Gastrocnemius medialis (tissue), 4 donors: ENCODE measurements around the gene STARD3.

Source experiments
- POLR2A ChIP-seq, 2 donors: fragments of 450-650 bp; IDR thresholded peaks; one replicate each; pipeline ENCODE4 v1.6.1; 2017; ENCODE audit warnings: antibody characterized with exemption in 2 of 2, mild to moderate bottlenecking in 2 of 2, moderate library complexity in 2 of 2
- TF ChIP-seq, protein P1 (sequence below), 5 experiments: fragments of 450-650 bp in 3 of 5; fragments of 200-600 bp in 2 of 5; sonication (generic) in 2 of 5; IDR thresholded peaks in 4 of 5; conservative IDR thresholded peaks in 1 of 5; 1 replicate in 4 of 5; 2 replicates in 1 of 5; pipeline ENCODE4 v1.5.1; 2016 to 2019; ENCODE audit warnings: antibody characterized with exemption in 5 of 5, mild to moderate bottlenecking in 3 of 5, moderate library complexity in 3 of 5

DNA sequence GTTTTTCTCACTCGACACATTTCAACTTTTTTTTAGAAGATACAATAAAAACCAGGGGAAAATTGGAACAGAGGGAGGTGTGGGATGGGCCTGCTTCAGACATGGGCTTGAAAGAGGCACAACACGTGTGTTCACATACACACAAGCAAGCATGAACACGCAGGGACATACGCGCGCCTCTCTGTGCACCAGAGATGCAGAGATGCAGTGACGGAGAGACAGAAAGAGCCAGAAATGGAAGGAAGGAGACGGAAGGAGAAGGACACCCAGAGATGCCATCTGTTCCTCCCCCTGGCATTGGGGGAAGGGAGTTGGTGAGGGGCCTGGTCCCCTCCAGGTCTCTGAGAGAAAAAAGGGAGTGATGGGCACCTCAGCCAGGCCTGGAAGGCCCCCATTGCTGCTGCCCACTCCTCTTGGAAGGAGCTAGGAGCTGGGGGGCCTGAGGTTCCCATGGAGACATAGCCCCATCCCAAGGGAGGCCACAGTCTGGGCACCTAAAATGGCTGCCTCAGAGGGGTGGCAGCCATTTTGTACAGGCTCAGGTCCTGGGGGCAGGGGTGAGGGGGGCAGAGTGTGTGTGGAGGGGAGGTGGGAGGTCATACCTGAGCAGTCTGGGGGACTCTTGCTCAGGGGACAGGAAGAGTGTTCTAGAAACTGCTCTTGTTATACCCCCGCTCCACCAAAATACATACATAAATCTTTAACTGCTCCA lies 25.4 kb upstream of the STARD3 start:
- TF ChIP-seq, protein P1, sequence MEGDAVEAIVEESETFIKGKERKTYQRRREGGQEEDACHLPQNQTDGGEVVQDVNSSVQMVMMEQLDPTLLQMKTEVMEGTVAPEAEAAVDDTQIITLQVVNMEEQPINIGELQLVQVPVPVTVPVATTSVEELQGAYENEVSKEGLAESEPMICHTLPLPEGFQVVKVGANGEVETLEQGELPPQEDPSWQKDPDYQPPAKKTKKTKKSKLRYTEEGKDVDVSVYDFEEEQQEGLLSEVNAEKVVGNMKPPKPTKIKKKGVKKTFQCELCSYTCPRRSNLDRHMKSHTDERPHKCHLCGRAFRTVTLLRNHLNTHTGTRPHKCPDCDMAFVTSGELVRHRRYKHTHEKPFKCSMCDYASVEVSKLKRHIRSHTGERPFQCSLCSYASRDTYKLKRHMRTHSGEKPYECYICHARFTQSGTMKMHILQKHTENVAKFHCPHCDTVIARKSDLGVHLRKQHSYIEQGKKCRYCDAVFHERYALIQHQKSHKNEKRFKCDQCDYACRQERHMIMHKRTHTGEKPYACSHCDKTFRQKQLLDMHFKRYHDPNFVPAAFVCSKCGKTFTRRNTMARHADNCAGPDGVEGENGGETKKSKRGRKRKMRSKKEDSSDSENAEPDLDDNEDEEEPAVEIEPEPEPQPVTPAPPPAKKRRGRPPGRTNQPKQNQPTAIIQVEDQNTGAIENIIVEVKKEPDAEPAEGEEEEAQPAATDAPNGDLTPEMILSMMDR (IDR thresholded peaks at IDR 0.05 in 4 of 5, conservative IDR thresholded peaks at IDR 0.05 in 1 of 5) = no peak
- no peak for TF ChIP-seq POLR2A (IDR thresholded peaks at IDR 0.05)
